MV-4-11 (cell line): Measurements from ENCODE around the gene FBXL19.
"Not testable (repeated sequence)": the region's sequence is repeated elsewhere in the genome, so short reads cannot be mapped to it uniquely, and the experiment has no call there.

Experiments
- DNase-seq: peaks from one replicate; lab custom pipeline; 2025; lab: John Stamatoyannopoulos, UW

Gene FBXL19

DNA sequence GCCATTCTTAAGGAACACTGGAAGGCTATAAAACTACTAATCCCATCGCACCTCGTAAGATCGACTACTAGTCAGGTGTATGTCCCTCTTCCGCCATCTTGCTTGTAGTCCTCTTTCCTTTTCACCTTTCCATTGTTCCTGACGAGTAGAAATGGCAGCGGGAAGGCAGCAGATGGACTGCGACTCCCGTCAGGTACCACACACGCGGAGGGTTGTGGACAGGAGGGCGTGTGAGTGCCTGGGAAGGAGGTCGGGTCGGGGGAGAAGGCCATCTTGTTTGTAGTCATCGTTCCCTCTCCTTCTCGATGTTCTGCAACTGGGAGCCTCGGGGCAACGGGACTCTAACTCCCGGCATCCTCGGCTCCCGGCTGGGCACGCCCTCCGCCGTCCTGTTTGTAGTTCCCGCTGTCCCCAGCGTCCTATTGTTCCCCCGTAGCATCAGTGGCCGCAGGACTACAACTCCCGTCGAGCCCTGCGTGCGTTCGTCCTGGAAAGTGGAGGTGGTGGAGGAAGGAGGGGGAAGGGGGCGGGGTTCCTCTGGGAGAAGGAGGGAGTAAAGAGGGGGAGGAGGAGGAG, 324 bp upstream of the FBXL19 start:
- DNase-seq = peak; percentile 99

DNA sequence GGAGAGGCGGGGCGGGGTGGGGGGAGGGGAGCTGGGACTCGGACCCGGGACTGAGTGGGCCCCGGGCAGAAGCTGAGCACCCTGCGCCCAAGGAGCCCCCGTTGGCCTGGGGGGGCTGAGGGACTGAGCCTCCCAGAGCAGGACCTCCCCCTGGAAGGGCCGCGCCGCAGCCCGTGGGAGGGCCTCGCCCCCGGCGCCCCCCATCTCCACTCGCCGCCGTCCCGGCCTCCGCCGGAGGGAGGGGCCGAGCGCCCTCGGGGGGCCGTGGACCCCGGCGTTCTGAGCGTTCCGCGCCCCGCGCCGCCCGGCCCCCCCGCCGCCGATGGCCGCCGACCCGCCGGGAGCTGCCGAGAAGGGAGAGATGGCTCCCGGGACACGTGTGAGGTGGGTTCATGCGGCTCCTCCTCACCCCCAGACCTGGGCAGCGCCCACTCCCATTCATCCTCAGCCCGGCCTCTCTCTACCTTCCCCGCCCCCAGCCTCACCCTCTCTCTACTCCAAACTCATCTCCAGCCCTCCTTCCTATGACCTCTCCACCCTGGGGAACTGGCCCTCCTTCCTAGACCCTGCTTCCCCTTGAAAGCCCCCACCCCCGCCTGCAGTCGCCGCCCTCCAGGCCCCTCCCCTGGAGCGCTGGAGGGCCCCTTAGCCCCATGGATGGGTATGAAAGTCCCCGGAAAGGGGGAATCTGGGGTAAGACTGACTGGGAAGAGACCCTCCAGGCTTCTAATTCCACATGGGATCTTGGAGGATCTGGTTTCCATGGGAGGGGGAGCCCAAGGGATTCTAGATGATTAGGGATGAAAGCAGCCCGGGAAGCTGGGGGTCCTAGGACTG, 922 bp downstream of the FBXL19 start:
- no peak for DNase-seq

DNA sequence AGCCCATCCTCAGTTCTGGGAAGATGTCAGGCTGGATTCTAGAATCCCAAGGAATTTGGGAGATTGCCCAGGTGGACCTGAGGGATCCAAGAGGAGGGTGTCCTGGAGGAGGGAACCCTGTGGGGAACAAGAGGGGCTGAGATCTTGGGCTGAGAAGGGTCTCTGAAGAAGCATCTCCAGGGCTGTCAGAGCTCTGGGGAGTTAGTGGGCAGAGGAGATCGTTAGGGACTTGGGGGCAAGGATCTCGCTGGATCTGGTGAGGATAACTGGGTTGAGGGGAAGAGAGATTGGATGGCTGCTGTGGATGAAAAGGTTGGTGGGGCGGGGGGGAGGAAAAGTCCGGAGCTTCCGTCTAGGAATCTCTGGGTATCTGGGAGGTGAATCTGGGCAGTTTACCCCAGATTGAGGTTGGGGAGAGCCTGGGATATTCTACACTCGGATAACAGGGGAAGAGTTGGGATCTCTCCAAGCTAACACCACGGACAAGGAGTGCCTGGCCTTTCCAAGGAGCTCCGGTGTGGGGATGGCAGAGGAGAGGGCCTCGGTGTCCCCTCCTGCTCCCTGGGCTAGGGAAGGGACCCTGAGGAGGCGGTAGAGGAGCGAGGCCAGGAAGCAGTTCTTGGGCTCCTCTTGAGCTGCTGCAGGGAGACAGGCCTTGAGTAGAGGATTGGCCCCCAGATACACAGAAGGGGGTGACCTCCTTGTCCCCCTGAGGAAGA, 1.7 kb downstream of the FBXL19 start:
- DNase-seq = no peak

DNA sequence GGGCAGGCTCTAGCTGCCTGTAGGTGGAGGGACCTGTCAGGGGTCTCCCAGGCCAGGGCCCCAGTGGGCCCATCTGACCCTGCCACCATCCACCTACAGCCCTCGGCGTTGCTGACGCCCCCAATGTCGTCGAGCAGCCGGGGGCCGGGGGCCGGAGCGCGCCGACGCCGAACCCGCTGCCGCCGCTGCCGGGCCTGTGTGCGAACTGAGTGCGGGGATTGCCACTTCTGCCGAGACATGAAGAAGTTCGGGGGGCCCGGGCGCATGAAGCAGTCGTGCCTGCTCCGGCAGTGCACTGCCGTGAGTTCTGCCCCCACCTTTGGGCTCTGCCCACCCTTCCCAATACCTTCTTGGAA, 2.2 kb downstream of the FBXL19 start:
- no peak for DNase-seq

DNA sequence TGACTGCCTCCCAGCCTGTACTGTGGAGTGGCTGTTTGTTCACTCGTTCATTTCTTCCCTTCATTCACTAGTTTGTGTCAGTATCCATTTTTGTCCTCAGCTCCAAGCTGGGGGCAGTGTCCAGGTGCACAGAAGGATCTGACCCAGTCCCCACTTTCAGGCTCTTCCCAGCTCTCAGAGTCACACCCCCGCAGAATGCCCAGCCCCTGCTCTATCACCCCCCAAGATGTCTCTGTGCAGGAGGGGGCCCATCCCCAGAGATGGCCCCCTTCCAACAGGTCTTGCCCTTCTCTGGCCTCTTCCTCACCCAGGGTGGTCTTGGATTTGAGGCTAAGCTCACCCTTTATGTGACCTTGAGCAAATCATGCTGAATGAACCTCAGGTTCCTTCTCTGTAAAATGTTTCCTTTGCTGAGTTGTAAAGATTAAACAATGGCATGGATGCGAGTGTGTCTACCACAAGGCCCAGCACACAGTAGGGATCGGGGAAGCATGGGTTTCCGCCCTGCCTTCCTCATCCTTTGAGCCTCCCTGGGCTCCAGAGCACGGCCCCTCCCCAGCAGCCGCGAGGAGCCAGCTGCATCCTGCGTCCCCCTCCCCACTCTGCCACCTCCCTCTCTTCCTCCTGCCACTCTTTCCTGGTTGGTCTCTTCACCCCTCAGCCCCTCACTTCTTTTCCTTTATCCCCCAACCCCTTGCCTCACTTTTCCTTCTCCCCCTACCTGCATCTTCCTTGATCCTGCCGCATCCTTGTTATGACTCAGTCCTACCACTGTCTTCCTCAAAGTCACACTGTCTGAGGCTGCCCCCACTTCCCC, 2.8 kb downstream of the FBXL19 start:
- no peak for DNase-seq

DNA sequence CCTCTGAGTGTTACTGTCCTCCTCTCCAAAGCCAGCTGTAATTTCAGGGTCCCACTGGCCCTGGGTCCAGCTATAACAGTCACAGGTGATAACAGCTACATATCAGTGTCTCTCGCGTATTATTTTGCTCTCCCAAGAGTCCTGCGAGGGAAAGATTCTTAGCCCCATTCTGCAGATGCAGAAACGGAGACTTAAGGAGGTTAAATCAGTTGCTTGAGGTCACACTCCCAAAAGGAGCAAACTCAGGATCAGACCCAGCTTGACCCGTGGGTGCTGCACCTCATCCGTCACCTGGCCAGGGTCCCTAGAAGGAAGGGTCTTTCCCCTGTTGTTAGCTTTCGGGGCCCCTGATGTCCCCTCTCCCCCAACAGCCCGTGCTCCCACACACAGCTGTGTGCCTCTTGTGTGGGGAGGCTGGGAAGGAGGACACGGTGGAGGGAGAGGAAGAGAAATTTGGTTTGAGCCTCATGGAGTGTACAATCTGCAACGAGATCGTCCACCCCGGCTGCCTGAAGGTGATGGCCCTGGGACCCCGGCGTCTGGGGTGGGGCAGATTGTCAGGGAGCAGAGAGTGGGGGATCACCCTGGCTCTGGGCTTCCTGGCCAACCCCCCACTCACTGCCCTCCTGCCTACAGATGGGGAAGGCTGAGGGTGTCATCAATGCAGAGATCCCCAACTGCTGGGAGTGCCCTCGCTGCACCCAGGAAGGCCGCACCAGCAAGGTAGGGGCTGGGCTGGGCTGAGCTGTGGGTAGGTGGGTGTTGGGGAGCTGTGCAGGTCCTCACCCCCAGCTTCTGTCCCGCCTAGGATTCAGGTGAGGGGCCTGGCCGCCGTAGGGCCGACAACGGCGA, 3.8 kb downstream of the FBXL19 start:
- DNase-seq = no peak

DNA sequence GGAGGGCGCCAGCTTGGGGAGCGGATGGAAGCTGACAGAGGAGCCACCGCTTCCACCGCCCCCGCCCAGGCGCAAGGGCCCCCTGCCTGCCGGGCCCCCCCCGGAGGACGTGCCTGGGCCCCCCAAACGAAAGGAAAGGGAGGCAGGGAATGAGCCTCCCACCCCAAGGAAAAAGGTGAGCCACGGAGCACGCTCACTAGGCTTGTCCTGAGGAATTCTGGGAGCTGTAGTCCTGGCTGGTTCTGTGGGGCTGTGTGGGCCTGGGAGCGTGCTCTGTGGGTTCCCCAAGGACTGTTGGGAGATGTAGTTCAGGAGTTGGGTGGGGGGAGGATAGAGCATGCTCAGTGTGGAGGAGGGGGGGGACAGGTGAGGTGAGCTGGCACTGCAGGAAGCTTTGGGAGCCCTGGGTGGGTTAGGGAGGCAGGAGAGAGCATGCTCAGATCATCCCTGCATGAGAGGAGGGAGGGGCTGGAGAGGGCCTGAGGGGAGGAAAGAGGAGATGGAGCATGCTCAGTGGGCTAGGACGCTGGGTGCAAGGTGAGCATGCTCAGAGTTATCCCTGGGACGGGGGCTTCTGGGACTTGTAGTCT, 4.5 kb downstream of the FBXL19 start:
- DNase-seq = peak; percentile 9

DNA sequence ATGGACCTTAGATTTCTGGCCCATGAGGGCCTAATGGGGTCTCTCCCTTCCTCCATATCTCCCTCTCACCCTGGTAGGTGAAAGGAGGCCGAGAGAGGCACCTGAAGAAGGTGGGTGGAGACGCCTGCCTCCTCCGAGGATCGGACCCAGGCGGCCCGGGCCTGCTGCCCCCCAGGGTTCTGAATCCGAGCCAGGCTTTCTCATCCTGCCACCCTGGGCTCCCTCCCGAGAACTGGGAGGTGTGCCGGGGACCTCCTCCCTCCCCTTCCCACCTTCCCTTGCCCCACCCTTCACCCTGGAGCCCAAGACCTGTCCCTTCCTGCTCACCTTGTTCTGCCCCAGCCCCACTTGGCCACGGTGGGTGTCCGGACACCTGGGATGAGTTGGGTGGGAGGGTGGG, 5.0 kb downstream of the FBXL19 start:
- no peak for DNase-seq

DNA sequence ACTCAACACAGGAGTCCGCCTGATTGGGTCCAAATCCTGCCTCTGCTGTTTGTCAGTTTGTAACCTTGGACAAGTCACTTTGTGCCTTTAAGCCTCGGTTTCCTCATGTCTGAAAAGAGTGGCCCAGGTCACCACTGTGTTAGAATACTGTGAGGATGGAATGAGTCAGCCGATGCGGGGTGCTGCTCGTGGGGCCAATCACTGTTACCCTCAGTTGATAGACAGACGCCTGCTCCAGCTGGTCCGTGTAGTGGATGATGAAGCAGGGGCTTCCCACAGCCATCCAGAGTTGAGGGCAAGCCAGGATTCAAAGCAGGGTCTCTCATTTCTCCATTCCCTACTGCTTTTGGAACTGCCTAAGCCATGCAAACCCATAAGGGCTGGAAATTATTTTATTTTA, 5.8 kb downstream of the FBXL19 start:
- no peak for DNase-seq

DNA sequence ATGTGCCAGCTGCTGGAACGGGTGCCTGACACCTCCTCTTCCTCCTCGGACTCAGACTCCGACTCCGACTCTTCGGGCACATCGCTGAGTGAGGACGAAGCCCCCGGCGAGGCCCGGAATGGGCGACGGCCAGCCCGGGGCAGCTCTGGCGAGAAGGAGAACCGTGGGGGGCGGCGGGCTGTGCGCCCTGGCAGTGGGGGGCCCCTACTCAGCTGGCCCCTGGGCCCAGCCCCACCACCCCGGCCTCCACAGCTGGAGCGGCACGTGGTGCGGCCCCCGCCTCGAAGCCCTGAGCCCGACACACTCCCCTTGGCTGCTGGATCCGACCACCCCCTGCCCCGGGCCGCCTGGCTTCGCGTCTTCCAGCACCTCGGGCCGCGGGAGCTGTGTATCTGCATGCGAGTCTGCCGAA, 6.8 kb downstream of the FBXL19 start:
- DNase-seq = no peak

DNA sequence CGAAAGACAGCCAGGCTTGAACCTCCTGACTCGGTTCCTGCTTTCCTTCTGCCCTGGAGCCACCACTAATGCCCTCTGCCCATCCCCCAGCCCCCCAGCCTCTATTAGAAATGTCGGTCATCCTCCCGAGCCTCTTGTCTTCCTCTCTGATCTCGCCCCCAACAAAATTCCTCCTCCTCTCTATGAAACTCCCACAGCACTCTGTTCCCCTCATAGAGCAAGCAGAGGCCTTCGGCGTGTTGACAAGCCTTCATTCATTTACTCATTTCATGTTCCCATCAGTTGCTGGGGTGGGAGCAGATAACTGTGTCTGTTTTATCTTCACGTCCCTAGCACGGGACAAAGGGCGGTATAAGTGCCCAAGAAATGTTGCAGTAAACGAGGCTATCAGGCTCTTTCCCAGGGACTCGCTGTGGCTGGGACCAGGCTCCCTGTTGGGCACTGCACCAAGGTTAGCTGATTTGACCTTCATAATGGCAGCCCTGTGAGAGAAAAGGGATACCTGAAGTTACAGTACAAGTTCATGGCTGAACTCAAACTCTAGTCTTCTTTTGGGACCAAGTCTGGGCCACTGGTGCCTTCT, 7.8 kb downstream of the FBXL19 start:
- DNase-seq = no peak

DNA sequence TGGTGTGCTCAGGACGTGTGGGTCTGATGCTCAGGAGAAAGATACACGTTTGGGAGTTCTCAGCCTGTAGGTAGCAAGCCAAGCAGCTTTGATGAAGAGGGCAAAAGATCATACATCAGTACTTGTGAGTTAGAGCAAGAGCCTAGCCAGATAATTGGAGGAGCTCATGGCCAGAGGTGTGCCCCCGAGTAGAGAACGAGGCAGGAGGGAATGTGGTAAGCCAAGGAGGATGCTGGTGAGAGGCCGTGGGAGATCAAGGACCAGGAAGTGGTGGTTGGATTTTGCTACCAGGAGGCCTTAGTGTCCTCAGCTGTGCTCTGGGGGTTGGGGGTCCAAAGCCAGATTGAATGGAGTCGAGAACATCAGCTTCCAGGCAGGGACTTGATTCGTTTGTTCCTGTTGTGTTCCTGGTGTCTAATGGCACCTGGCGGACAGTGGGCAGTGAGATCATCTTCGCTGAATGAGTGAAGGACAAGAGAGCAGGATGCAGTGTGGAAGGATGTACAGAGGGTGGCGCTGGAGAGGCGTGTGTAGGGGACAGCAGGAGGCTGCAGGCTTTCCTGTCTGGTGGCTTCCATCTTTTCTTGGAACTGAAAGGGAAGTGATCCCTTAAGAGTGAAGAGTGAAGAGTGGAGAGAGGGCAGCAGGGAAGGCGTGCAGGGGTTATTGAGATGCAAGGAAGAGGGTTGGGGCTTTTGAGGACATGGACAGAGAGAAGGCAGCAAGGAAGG, 11.6 kb downstream of the FBXL19 start:
- DNase-seq = peak; percentile 95

DNA sequence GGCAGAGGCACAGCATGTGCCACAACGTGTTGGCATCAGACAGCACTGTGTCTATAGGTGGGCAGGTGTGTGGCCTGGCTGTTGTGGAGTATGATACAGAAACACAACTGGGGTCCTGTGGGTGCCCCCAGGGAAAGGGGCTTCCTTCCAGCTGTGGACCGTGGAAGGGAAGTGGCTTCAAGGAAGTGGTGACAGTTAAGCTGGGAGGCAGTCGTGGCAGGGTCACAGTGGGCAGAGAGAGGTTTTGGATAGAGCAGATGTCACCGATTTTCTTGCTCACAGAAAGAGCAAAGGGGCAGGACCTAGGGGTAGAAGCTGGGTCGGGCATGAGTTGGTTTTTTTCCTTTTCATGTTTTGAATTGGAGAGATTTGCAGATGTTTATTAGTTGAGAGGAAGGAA, 14.3 kb downstream of the FBXL19 start:
- peak; percentile 81 for DNase-seq

DNA sequence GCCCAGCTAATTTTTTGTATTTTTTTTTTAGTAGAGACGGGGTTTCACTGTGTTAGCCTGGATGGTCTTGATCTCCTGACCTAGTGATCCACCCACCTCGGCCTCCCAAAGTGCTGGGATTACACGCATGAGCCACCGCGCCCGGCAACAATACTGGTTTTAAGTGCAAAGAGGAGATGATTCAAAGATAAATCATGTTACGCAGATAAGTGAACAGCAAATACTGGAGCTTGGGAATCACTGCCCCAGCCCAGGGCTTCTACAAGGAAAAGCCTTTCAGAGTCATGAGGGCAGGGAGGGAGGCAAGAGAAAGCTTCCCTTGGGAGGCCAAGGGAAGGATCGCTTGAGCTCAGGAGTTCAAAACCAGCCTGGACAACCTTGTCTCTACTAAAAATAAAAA, 16.2 kb downstream of the FBXL19 start:
- not testable (repeated sequence) for DNase-seq

DNA sequence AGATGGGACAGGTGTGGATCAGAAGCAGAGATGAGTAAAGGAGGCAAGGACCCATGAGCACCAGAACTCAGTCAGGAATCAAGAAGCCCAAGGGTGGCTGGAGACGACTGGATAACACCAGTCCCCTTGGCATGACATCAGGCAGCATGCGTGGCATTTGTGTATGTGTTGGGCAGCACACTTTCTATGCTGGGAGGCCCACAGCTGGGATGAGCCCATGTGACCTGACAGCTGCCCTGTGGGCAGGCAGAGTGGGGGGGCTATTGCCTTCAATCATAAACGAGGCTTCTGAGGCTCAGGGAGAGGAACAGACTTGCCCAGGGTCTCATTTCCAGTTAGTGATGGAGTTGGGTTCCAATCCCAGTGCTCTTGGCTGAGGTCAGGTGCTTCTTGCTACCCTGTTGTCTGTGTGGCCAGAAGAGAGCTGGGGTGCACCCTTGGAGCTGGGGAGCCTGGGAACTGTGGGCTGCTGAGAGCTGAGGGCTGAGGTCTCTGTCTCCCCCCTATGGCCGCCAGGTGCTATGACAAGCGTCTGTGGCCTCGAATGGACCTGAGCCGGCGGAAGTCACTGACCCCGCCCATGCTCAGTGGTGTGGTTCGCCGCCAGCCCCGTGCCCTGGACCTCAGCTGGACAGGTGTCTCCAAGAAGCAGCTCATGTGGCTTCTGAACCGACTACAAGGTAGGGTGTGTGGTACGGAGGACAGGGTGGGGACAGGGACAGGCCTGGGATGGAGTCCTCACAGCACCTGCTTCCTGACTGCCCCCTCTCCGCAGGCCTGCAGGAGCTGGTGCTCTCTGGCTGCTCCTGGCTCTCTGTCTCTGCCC, 18.4 kb downstream of the FBXL19 start:
- peak; percentile 69 for DNase-seq

DNA sequence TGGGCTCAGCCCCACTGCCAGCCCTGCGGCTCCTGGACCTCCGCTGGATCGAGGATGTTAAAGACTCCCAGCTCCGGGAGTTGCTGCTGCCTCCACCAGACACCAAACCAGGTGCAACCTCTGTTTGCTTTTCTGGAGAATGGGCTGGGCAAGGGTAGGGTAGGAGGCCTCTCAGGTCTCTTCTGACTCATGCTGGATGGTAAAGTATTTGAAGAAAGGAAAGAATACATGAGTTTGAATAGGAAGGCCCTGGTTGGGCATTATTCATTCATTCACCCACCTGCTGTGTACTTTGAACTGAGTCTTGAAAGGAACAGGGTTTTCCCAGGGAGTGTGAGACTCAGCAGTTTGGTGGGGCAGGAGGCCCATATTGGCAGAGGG, 19.0 kb downstream of the FBXL19 start:
- DNase-seq = no peak

DNA sequence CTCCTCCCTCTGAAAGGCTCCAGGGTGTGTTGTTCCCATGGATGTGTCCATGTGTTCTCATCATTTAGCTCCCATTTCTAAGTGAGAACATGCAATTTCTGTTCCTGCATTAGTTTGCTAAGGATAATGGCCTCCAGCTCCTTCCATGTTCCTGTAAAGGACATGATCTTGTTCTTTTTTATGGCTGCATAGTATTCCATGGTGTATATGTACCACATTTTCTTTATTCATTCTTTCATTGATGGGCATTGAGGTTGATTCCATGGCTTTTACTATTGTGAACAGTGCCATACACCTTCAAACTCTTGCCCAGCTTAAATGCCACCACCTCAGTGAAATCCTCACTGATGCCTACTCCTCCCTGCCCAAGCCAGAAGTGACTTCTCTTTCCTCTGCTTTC, 21.0 kb downstream of the FBXL19 start:
- no peak for DNase-seq

DNA sequence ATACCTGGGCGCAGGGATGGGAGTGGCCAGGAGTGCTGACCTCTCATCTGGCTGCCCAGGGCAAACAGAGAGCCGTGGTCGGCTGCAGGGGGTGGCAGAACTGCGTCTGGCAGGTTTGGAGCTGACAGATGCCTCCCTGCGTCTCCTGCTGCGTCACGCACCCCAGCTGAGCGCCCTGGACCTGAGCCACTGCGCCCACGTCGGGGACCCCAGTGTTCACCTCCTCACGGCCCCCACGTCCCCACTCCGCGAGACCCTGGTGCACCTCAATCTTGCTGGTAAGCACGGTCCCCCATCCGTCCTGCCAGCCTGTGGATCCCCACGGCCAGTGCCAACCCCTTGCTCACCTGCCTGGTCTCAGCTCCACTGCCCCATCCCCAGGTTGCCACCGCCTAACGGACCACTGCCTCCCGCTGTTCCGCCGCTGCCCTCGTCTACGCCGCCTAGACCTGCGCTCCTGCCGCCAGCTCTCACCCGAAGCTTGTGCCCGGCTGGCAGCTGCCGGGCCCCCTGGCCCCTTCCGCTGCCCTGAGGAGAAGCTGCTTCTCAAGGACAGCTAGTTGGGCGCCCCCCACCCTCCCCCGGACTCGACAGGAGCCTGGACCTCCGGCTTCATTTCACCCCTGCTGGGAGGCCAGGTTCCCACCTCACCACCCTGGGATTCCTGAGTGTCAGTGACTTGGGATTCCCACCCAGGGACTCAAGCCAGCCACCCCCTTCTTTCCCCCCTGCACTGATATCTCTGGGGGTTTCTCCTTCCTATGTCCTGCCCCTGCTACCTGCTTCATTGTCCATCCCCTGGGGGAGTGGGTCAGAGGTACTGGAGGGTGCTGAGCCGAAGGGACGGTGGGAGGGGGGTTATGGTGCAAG, 23.5 kb downstream of the FBXL19 start:
- DNase-seq = no peak
